PC-9 (cell line): ENCODE results near the gene CRYGN. TPM values are rescaled to one million over a fixed set of nuclear protein-coding genes. Genes with fewer than 3 reads are reported as not detected.

Source experiments
- BruUV-seq: library from RNA; stranded (reverse); fragments of 400-500 nt; replicated peaks from 2 replicates; lab custom pipeline; 2021; lab: Mats Ljungman, UMichigan
- CTCF ChIA-PET: fragments of 300-600 bp; sonication (Branson Sonifier 250); formaldehyde crosslinking; loops from one replicate; lab custom pipeline; 2022; ENCODE audit warnings: antibody characterized with exemption; lab: Charles Lee
- POLR2A ChIA-PET: fragments of 300-600 bp; sonication (Branson Sonifier 250); formaldehyde crosslinking; loops from one replicate; lab custom pipeline; 2022; ENCODE audit warnings: antibody characterized with exemption; ENCODE audit not compliant: unreplicated experiment; lab: Charles Lee
- DNase-seq, 2 experiments: peaks; one replicate each; pipeline versions ENCODE4 v3.0.0 to v3.0.0-alpha.2; 2015 to 2022; ENCODE audit warnings: mixed read lengths in 1 of 2
- H2AFZ ChIP-seq: fragments of 200-600 bp; sonication (generic); 2 replicates; pipeline ENCODE4 v1.8.1; 2017; ENCODE audit warnings: antibody characterized with exemption
- H3F3A ChIP-seq: fragments of 200-600 bp; sonication (generic); 2 replicates; pipeline ENCODE4 v1.8.1; 2017; ENCODE audit warnings: antibody characterized with exemption, mild to moderate bottlenecking, low read depth; ENCODE audit not compliant: insufficient read depth
- H3K27ac ChIP-seq: fragments of 200-600 bp; sonication (generic); 2 replicates; pipeline ENCODE4 v1.6.1; 2016; ENCODE audit warnings: mixed run types
- H3K27me3 ChIP-seq: fragments of 200-600 bp; sonication (generic); 2 replicates; pipeline ENCODE4 v1.6.1; 2016; ENCODE audit warnings: low read depth, mixed run types; ENCODE audit not compliant: insufficient read depth
- H3K36me3 ChIP-seq: fragments of 200-600 bp; sonication (generic); 2 replicates; pipeline ENCODE4 v1.6.1; 2016; ENCODE audit warnings: low read depth, mixed run types
- H3K4me1 ChIP-seq: fragments of 200-600 bp; sonication (generic); replicated peaks from 2 replicates; pipeline ENCODE4 v1.6.1; 2016; ENCODE audit warnings: mixed run types; ENCODE audit not compliant: insufficient read depth
- H3K4me2 ChIP-seq: fragments of 200-600 bp; sonication (generic); 2 replicates; pipeline ENCODE4 v1.6.1; 2017; ENCODE audit warnings: mixed run types
- H3K4me3 ChIP-seq: fragments of 200-600 bp; sonication (generic); 2 replicates; pipeline ENCODE4 v1.6.1; 2016; ENCODE audit warnings: mixed run types
- H3K79me2 ChIP-seq: fragments of 200-600 bp; sonication (generic); 2 replicates; pipeline ENCODE4 v1.6.1; 2017; ENCODE audit warnings: low read depth, mixed run types
- H3K9me2 ChIP-seq: fragments of 200-600 bp; sonication (generic); 2 replicates; pipeline ENCODE4 v1.8.1; 2017; ENCODE audit warnings: mild to moderate bottlenecking; ENCODE audit not compliant: insufficient read depth
- H3K9me3 ChIP-seq: fragments of 200-600 bp; sonication (generic); 2 replicates; pipeline ENCODE4 v1.8.1; 2016; ENCODE audit warnings: low read depth; ENCODE audit not compliant: insufficient read depth
- H4K20me1 ChIP-seq: fragments of 200-600 bp; sonication (generic); 2 replicates; pipeline ENCODE4 v1.8.1; 2017; ENCODE audit not compliant: insufficient read depth
- EZH2 ChIP-seq: fragments of 200-600 bp; sonication (generic); IDR thresholded peaks from 2 replicates; pipeline ENCODE4 v1.8.0; 2017; ENCODE audit warnings: antibody characterized with exemption, low read depth
- intact Hi-C: fragments of 100-400 bp; cut with micrococcal nuclease; formaldehyde crosslinking; loops from one replicate; pipeline ENCODE4 v1.10.0; 2022; ENCODE audit not compliant: unreplicated experiment
- total RNA-seq: library from RNA; stranded (reverse); gene quantifications from 2 replicates; pipeline ENCODE4 v1.2.3, GENCODE V29; 2021
- TF ChIP-seq, protein P1 (sequence below): fragments of 200-600 bp; sonication (generic); conservative IDR thresholded peaks from 2 replicates; pipeline ENCODE4 v1.6.1; 2017; ENCODE audit warnings: mixed run types, antibody characterized with exemption, mild to moderate bottlenecking, moderate library complexity

CRYGN gene
- total RNA-seq, 1 experiment from 2014 or later, result 1.0 TPM

DNA sequence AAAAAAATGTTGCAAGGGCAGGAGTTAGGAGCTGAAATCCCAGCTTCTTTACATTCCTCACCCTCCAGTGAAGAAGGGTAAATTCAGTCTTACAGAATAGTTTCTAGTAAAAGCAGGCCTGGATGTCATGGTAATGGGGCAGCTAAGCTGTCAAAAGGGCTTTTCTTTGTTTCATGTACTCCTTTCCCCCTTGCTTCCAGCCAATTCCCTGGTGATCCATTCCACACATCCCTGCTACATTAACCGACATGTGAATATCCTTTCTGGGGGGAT, 43.7 kb upstream of the CRYGN start:
- no TSS peak for BruUV-seq
- H3K27me3 ChIP-seq, result no peaks in the 10 kb centered on the region
- TF ChIP-seq, protein P1, sequence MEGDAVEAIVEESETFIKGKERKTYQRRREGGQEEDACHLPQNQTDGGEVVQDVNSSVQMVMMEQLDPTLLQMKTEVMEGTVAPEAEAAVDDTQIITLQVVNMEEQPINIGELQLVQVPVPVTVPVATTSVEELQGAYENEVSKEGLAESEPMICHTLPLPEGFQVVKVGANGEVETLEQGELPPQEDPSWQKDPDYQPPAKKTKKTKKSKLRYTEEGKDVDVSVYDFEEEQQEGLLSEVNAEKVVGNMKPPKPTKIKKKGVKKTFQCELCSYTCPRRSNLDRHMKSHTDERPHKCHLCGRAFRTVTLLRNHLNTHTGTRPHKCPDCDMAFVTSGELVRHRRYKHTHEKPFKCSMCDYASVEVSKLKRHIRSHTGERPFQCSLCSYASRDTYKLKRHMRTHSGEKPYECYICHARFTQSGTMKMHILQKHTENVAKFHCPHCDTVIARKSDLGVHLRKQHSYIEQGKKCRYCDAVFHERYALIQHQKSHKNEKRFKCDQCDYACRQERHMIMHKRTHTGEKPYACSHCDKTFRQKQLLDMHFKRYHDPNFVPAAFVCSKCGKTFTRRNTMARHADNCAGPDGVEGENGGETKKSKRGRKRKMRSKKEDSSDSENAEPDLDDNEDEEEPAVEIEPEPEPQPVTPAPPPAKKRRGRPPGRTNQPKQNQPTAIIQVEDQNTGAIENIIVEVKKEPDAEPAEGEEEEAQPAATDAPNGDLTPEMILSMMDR, result no peak
- TF ChIP-seq EZH2, result no peak
- DNase-seq, result no peak
- no peaks in the 10 kb centered on the region for H3K9me2 ChIP-seq
- H3K4me1 ChIP-seq, result peaks cover 42% of the 10 kb centered on the region
- no peak overlapping the region for H2AFZ ChIP-seq
- no peaks in the 10 kb centered on the region for H3K9me3 ChIP-seq
- intact Hi-C loops, result no loop called here
- H3K79me2 ChIP-seq, result peaks cover 98% of the 10 kb centered on the region
- H3K27ac ChIP-seq, result peak overlapping the region; percentile 41
- peak overlapping the region; percentile 7; the same call in 1 of the 2 replicates for H3K4me2 ChIP-seq
- POLR2A ChIA-PET, result no interaction called here
- H3K36me3 ChIP-seq, result peaks cover 75% of the 10 kb centered on the region
- H4K20me1 ChIP-seq, result peaks cover 23% of the 10 kb centered on the region
- CTCF ChIA-PET, result no interaction called here
- no peak overlapping the region for H3K4me3 ChIP-seq
- peaks cover 46% of the 10 kb centered on the region for H3F3A ChIP-seq

DNA sequence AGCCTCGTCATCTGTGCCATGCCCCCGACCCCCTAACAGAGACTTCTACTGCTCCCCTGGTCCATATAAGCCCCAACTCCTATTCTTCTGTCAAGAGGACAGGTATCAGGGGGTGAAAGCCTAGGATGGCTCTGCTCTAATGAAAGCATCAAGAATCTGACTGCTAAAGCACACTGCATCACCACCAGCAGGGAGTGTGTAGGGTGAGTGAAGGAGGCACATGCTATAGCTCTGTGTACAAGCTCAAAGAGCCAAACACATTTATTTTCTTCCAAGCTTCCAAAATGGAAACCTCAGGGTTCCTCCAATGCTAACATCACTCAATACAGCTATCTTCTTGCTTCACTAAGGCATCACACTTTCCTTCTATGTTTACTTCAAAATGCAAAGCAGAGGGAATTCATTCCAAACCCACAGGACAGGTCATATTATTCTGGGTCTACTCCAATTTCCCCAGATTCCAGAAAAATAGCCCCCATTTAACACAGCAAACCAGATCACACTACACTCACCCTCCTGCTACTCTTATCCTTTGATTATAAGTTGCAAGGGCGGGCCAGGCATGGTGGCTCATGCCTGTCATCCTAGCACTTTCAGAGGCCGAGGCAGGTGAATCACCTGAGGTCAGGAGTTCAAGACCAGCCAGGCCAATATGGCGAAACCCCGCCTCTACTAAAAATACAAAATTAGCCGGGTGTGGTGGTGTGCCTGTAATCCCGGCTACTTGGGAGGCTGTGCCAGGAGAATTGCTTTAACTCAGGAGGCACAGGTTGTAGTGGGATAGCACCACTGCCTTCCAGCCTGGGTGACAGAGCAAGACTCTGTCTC, 43.2 kb upstream of the CRYGN start:
- DNase-seq, result peak; percentile 56 to 63
- ChIA-PET CTCF (no interaction called here), POLR2A (no interaction called here)
- H3K27me3 ChIP-seq, result no peaks in the 10 kb centered on the region
- peaks cover 26% of the 10 kb centered on the region for H4K20me1 ChIP-seq
- no peak overlapping the region for H3K4me3 ChIP-seq
- peak overlapping the region; percentile 41 for H3K27ac ChIP-seq
- peaks cover 69% of the 10 kb centered on the region for H3K36me3 ChIP-seq
- no peak for TF ChIP-seq EZH2
- TF ChIP-seq, protein P1, result no peak
- H3K9me3 ChIP-seq, result no peaks in the 10 kb centered on the region
- H3K79me2 ChIP-seq, result peaks cover 98% of the 10 kb centered on the region
- intact Hi-C loops, result no loop called here
- no peak overlapping the region for H2AFZ ChIP-seq
- peak overlapping the region; percentile 7; the same call in 1 of the 2 replicates for H3K4me2 ChIP-seq
- no peaks in the 10 kb centered on the region for H3K9me2 ChIP-seq
- BruUV-seq, result TSS peak; percentile 16
- H3F3A ChIP-seq, result peaks cover 41% of the 10 kb centered on the region
- H3K4me1 ChIP-seq, result peaks cover 42% of the 10 kb centered on the region

DNA sequence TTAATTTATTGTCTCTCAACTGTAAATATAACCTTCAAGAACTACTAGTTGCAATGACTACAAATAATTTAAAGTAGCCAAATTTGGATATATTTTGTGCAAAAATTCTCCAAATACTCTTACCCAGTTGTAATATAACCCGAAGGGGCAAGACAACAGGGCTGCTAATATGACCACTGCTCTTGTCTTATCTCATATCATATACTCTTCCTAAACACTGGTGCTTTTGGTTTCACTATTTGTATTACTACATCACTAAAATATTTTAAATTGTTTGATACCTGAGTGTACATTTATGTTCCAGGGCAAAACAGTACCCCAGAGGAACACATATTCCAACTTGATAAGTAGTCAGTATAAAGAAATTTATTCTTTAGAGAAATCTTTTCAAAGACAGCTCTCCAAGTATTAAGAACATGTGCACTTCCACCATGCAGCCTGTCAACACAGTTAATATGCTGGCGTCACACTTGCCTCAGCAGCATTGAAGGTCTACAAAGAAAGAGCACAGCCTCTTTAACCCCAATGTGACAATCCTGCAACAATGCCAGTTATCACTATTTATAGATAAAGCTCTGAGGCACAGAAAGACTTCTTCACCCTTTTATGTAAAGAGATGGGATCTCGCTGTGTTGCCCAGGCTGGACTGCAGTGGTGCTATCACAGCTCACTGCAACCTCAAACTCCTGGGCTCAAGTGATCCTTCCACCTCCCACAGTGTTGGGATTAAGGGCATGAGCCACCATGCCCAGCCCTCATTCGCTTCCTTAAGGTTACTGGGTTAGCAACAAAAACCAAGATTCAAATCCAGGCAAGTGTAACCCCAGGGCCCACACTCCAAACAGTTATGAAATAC, 41.9 kb upstream of the CRYGN start:
- H3K27ac ChIP-seq, result no peak overlapping the region
- no peak for TF ChIP-seq EZH2
- TF ChIP-seq, protein P1, result no peak
- peaks cover 36% of the 10 kb centered on the region for H3F3A ChIP-seq
- H3K79me2 ChIP-seq, result peaks cover 98% of the 10 kb centered on the region
- BruUV-seq, result no TSS peak
- no peaks in the 10 kb centered on the region for H3K9me2 ChIP-seq
- no peak overlapping the region for H3K4me2 ChIP-seq
- intact Hi-C loops, result no loop called here
- no peak for DNase-seq
- peaks cover 65% of the 10 kb centered on the region for H3K36me3 ChIP-seq
- H3K9me3 ChIP-seq, result no peaks in the 10 kb centered on the region
- H2AFZ ChIP-seq, result no peak overlapping the region
- H3K4me3 ChIP-seq, result no peak overlapping the region
- H3K4me1 ChIP-seq, result peaks cover 42% of the 10 kb centered on the region
- ChIA-PET POLR2A (no interaction called here), CTCF (no interaction called here)
- no peaks in the 10 kb centered on the region for H3K27me3 ChIP-seq
- H4K20me1 ChIP-seq, result peaks cover 26% of the 10 kb centered on the region
